ENCODE results near the gene DLX1.
A peak's percentile ranks its signal among the peaks of the same experiment; 100 is the strongest.

Gene DLX1

DNA sequence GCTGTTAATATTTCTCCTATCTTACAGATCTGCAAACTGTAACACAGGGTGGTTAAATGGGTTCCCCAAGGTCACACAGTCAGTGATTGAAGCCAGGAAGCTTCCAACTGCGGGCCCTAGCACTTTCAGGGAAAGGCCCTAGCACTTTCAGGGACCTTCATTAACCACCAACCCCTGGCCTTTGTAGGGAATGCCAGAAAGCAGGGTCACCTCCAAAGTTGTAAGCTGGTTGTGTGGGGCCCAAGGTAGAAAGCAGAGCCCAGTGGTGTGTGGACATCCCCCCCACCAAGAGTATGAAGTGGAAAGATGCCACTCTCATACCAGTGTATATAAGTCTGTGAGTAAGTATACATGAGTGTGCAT lies 13.0 kb downstream of the DLX1 start:
- Histone ChIP-seq H3K9ac (no peak overlapping the region), H3K36me3 (ENCODE audit: control insufficient read depth, insufficient read depth, low read length) (no peaks in the 10 kb centered on the region), H3K27ac (no peak overlapping the region), H3K4me1 (peaks cover 11% of the 10 kb centered on the region), H2AFZ (no peak overlapping the region), H3K4me3 (ENCODE audit: low read depth, low read length) (no peak overlapping the region), H3K9me3 (ENCODE audit: control insufficient read depth, low read length) (no peaks in the 10 kb centered on the region), H3K27me3 (ENCODE audit: control insufficient read depth, insufficient read depth, low read length) (peaks cover 28% of the 10 kb centered on the region), H3K79me2 (no peaks in the 10 kb centered on the region), H3K4me2 (ENCODE audit: low read length) (no peak overlapping the region)
- no peak for TF ChIP-seq CTCF (IDR thresholded peaks at IDR 0.05)

GRCh38 chr2:172098650-172099471 lies 13.6 kb downstream of the DLX1 start:
- H3K9me3 ChIP-seq (ENCODE audit: control insufficient read depth, low read length): no peaks in the 10 kb centered on the region
- no peak overlapping the region for H3K27ac ChIP-seq
- no peak for TF ChIP-seq CTCF (IDR thresholded peaks at IDR 0.05)
- peaks cover 11% of the 10 kb centered on the region for H3K4me1 ChIP-seq
- H3K79me2 ChIP-seq: no peaks in the 10 kb centered on the region
- peak overlapping the region; percentile 25 for H3K4me2 ChIP-seq (ENCODE audit: low read length)
- no peak overlapping the region for H3K4me3 ChIP-seq (ENCODE audit: low read depth, low read length)
- peaks cover 28% of the 10 kb centered on the region for H3K27me3 ChIP-seq (ENCODE audit: control insufficient read depth, insufficient read depth, low read length)
- H3K9ac ChIP-seq: no peak overlapping the region
- H3K36me3 ChIP-seq (ENCODE audit: control insufficient read depth, insufficient read depth, low read length): no peaks in the 10 kb centered on the region
- no peak overlapping the region for H2AFZ ChIP-seq

- no peak for TF ChIP-seq CTCF (IDR thresholded peaks at IDR 0.05)
- Histone ChIP-seq H3K27me3 (ENCODE audit: control insufficient read depth, insufficient read depth, low read length) (peaks cover 28% of the 10 kb centered on the region), H3K4me3 (ENCODE audit: low read depth, low read length) (no peak overlapping the region), H3K9me3 (ENCODE audit: control insufficient read depth, low read length) (no peaks in the 10 kb centered on the region), H3K4me2 (ENCODE audit: low read length) (no peak overlapping the region), H3K9ac (no peak overlapping the region), H3K36me3 (ENCODE audit: control insufficient read depth, insufficient read depth, low read length) (no peaks in the 10 kb centered on the region), H2AFZ (no peak overlapping the region), H3K27ac (no peak overlapping the region), H3K4me1 (peaks cover 11% of the 10 kb centered on the region), H3K79me2 (no peaks in the 10 kb centered on the region)
Observed at GRCh38 chr2:172099472-172100079, 14.3 kb downstream of the DLX1 start.

GRCh38 chr2:172100080-172100934 lies 15.0 kb downstream of the DLX1 start:
- no peak for TF ChIP-seq CTCF (IDR thresholded peaks at IDR 0.05)
- Histone ChIP-seq H3K36me3 (ENCODE audit: control insufficient read depth, insufficient read depth, low read length) (no peaks in the 10 kb centered on the region), H3K79me2 (no peaks in the 10 kb centered on the region), H3K4me3 (ENCODE audit: low read depth, low read length) (no peak overlapping the region), H3K9ac (no peak overlapping the region), H3K27me3 (ENCODE audit: control insufficient read depth, insufficient read depth, low read length) (peaks cover 26% of the 10 kb centered on the region), H3K4me2 (ENCODE audit: low read length) (no peak overlapping the region), H3K9me3 (ENCODE audit: control insufficient read depth, low read length) (no peaks in the 10 kb centered on the region), H2AFZ (no peak overlapping the region), H3K4me1 (peaks cover 5% of the 10 kb centered on the region), H3K27ac (no peak overlapping the region)
